HEK293 (cell line): Measurements from ENCODE around the gene LCTL.

Experiments used
- CTCF ChIA-PET: fragments of 350-600 bp; formaldehyde crosslinking; extraction: SDS; loops from one replicate; lab custom pipeline; 2021; ENCODE audit warnings: antibody characterized with exemption; lab: Yijun Ruan, JAX
- POLR2A ChIA-PET: fragments of 300-600 bp; formaldehyde crosslinking; extraction: SDS; loops from one replicate; lab custom pipeline; 2020; ENCODE audit warnings: antibody characterized with exemption, inconsistent platforms; lab: Yijun Ruan, JAX
- H3K27ac ChIP-seq: fragments of 200-500 bp; sonication (Bioruptor generic); 2 replicates; pipeline ENCODE4 v1.5.1; 2014; ENCODE audit warnings: low read depth, low read length, control low read depth, inconsistent platforms; ENCODE audit errors: extremely low read depth
- H3K36me3 ChIP-seq, 2 experiments: fragments of 200-500 bp in 1 of 2; sonication (Bioruptor generic) in 1 of 2; 1 replicate in 1 of 2; 2 replicates in 1 of 2; pipeline ENCODE4 v1.5.1; 2014 to 2017; ENCODE audit warnings: inconsistent platforms in 2 of 2, low read length in 2 of 2; ENCODE audit not compliant: control insufficient read depth in 2 of 2, insufficient read depth in 1 of 2
- H3K4me1 ChIP-seq: fragments of 200-500 bp; sonication (Bioruptor generic); 2 replicates; pipeline ENCODE4 v1.5.1; 2014; ENCODE audit warnings: mild to moderate bottlenecking, low read length, inconsistent platforms; ENCODE audit not compliant: control insufficient read depth, insufficient read depth
- H3K4me3 ChIP-seq: 2 replicates; pipeline ENCODE4 v1.5.1; 2011; ENCODE audit warnings: low read depth, mild to moderate bottlenecking, control low read depth, low read length, moderate library complexity
- H3K9me3 ChIP-seq: fragments of 200-500 bp; sonication (Bioruptor generic); 2 replicates; pipeline ENCODE4 v1.5.1; 2014; ENCODE audit warnings: low read depth, low read length, inconsistent platforms; ENCODE audit not compliant: control insufficient read depth, insufficient read depth
- PRDM10 ChIP-seq: fragments of 450-650 bp; formaldehyde crosslinking; IDR thresholded peaks from 2 replicates; pipeline ENCODE4 v1.5.1; 2016; ENCODE audit warnings: missing biosample characterization, missing genetic modification characterization
- ZBTB11 ChIP-seq: fragments of 450-650 bp; formaldehyde crosslinking; conservative IDR thresholded peaks from 2 replicates; pipeline ENCODE4 v1.5.1; 2016; ENCODE audit warnings: low read depth, missing biosample characterization, missing genetic modification characterization
- ZBTB17 ChIP-seq: fragments of 450-650 bp; formaldehyde crosslinking; IDR thresholded peaks from 2 replicates; pipeline ENCODE4 v1.5.1; 2016; ENCODE audit warnings: missing biosample characterization, missing genetic modification characterization
- ZNF146 ChIP-seq: fragments of 450-650 bp; formaldehyde crosslinking; IDR thresholded peaks from 2 replicates; pipeline ENCODE4 v1.5.1; 2016; ENCODE audit warnings: missing biosample characterization, missing genetic modification characterization
- ZNF221 ChIP-seq: fragments of 450-650 bp; formaldehyde crosslinking; IDR thresholded peaks from 2 replicates; pipeline ENCODE4 v1.5.1; 2017; ENCODE audit warnings: missing biosample characterization, missing genetic modification characterization, borderline replicate concordance
- ZNF302 ChIP-seq: fragments of 450-650 bp; formaldehyde crosslinking; IDR thresholded peaks from 2 replicates; pipeline ENCODE4 v1.5.1; 2016; ENCODE audit warnings: missing biosample characterization, missing genetic modification characterization, low read depth
- ZNF341 ChIP-seq: fragments of 450-650 bp; formaldehyde crosslinking; IDR thresholded peaks from 2 replicates; pipeline ENCODE4; 2016; ENCODE audit warnings: low read depth, missing biosample characterization, missing genetic modification characterization
- ZNF529 ChIP-seq: fragments of 450-650 bp; formaldehyde crosslinking; IDR thresholded peaks from 2 replicates; pipeline ENCODE4 v1.5.1; 2017; ENCODE audit warnings: missing genetic modification characterization, missing biosample characterization; ENCODE audit not compliant: insufficient replicate concordance
- ZNF610 ChIP-seq: fragments of 450-650 bp; formaldehyde crosslinking; IDR thresholded peaks from 2 replicates; pipeline ENCODE4 v1.5.1; 2016; ENCODE audit warnings: missing biosample characterization, missing genetic modification characterization, borderline replicate concordance
- ZNF645 ChIP-seq: fragments of 450-650 bp; formaldehyde crosslinking; IDR thresholded peaks from 2 replicates; pipeline ENCODE4; 2016; ENCODE audit warnings: missing biosample characterization, missing genetic modification characterization
- ZNF654 ChIP-seq: fragments of 450-650 bp; formaldehyde crosslinking; IDR thresholded peaks from 2 replicates; pipeline ENCODE4 v1.5.1; 2016; ENCODE audit warnings: low read depth, missing biosample characterization, missing genetic modification characterization
- ZNF658 ChIP-seq: fragments of 450-650 bp; formaldehyde crosslinking; IDR thresholded peaks from 2 replicates; pipeline ENCODE4; 2016; ENCODE audit warnings: missing biosample characterization, missing genetic modification characterization
- ZNF830 ChIP-seq: fragments of 450-650 bp; IDR thresholded peaks from 2 replicates; pipeline ENCODE4 v1.5.0; 2018; ENCODE audit warnings: missing biosample characterization, missing genetic modification characterization, low read depth, mild to moderate bottlenecking, moderate library complexity
- TF ChIP-seq, protein P1 (sequence below): fragments of 450-650 bp; formaldehyde crosslinking; IDR thresholded peaks from 2 replicates; pipeline ENCODE4 v1.5.1; 2016; ENCODE audit warnings: missing biosample characterization, missing genetic modification characterization
- TF ChIP-seq, protein P2 (sequence below): fragments of 450-650 bp; formaldehyde crosslinking; IDR thresholded peaks from 2 replicates; pipeline ENCODE4 v1.5.1; 2017; ENCODE audit warnings: missing biosample characterization, missing genetic modification characterization
- TF ChIP-seq, protein P3 (sequence below): fragments of 450-650 bp; formaldehyde crosslinking; IDR thresholded peaks from 2 replicates; pipeline ENCODE4 v1.5.1; 2016; ENCODE audit warnings: missing biosample characterization, missing genetic modification characterization

LCTL gene

GRCh38 chr15:66614456-66614855 lies 48.7 kb upstream of the LCTL start:
- Histone ChIP-seq H3K4me3 (no peak overlapping the region), H3K27ac (no peak overlapping the region), H3K9me3 (no peaks in the 10 kb centered on the region), H3K36me3 (no peaks in the 10 kb centered on the region), H3K4me1 (no peaks in the 10 kb centered on the region)
- TF ChIP-seq ZNF302 (tag by site-specific recombination) (no peak), ZBTB17 (no peak), ZNF221 (tag by site-specific recombination) (no peak), ZNF830 (tag by site-specific recombination) (no peak), ZNF645 (tag by site-specific recombination) (no peak), ZNF146 (tag by site-specific recombination) (no peak), ZNF610 (tag by site-specific recombination) (no peak), ZNF529 (no peak), ZNF658 (tag by site-specific recombination) (no peak), ZBTB11 (tag by site-specific recombination) (no peak)
- TF ChIP-seq, protein P1, sequence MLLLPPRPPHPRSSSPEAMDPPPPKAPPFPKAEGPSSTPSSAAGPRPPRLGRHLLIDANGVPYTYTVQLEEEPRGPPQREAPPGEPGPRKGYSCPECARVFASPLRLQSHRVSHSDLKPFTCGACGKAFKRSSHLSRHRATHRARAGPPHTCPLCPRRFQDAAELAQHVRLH (tag by site-specific recombination), result no peak
- TF ChIP-seq, protein P2, sequence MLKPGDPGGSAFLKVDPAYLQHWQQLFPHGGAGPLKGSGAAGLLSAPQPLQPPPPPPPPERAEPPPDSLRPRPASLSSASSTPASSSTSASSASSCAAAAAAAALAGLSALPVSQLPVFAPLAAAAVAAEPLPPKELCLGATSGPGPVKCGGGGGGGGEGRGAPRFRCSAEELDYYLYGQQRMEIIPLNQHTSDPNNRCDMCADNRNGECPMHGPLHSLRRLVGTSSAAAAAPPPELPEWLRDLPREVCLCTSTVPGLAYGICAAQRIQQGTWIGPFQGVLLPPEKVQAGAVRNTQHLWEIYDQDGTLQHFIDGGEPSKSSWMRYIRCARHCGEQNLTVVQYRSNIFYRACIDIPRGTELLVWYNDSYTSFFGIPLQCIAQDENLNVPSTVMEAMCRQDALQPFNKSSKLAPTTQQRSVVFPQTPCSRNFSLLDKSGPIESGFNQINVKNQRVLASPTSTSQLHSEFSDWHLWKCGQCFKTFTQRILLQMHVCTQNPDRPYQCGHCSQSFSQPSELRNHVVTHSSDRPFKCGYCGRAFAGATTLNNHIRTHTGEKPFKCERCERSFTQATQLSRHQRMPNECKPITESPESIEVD (tag by site-specific recombination), result no peak
- TF ChIP-seq, protein P3, sequence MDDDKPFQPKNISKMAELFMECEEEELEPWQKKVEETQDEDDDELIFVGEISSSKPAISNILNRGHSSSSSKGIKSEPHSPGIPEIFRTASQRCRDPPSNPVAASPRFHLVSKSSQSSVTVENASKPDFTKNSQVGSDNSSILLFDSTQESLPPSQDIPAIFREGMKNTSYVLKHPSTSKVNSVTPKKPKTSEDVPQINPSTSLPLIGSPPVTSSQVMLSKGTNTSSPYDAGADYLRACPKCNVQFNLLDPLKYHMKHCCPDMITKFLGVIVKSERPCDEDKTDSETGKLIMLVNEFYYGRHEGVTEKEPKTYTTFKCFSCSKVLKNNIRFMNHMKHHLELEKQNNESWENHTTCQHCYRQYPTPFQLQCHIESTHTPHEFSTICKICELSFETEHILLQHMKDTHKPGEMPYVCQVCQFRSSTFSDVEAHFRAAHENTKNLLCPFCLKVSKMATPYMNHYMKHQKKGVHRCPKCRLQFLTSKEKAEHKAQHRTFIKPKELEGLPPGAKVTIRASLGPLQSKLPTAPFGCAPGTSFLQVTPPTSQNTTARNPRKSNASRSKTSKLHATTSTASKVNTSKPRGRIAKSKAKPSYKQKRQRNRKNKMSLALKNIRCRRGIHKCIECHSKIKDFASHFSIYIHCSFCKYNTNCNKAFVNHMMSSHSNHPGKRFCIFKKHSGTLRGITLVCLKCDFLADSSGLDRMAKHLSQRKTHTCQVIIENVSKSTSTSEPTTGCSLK (tag by site-specific recombination), result no peak
- CTCF ChIA-PET, result interaction anchor here (0.5 to 5.7 kb wide), 9 partner anchors 9 to 237 kb away, joined by 3 to 46 read pairs (median 4); no protein-coding TSS in a partner anchor
- POLR2A ChIA-PET, result no interaction called here

- Histone ChIP-seq H3K27ac (no peak overlapping the region), H3K36me3 (no peaks in the 10 kb centered on the region), H3K9me3 (no peaks in the 10 kb centered on the region), H3K4me3 (no peak overlapping the region), H3K4me1 (no peaks in the 10 kb centered on the region)
- TF ChIP-seq ZNF654 (tag by site-specific recombination), result no peak
- TF ChIP-seq ZNF341 (tag by site-specific recombination), result peak; percentile 34
- TF ChIP-seq PRDM10 (tag by site-specific recombination), result peak; percentile 85
- POLR2A ChIA-PET, result no interaction called here
- CTCF ChIA-PET, result interaction anchor here (0.5 to 5.7 kb wide), 5 partner anchors 8 to 238 kb away, joined by 3 to 46 read pairs (median 7); no protein-coding TSS in a partner anchor
These were observed 47.9 kb upstream of the LCTL start for GRCh38 chr15:66613743-66614142.
